GM18861 (cell line): ENCODE results near the gene NEMP2.

Source experiments
- ATAC-seq: cut with Tn5 transposase; IDR thresholded peaks from one replicate; pipeline ENCODE4 v1.9.1; 2021; ENCODE audit not compliant: unreplicated experiment

NEMP2 gene

DNA sequence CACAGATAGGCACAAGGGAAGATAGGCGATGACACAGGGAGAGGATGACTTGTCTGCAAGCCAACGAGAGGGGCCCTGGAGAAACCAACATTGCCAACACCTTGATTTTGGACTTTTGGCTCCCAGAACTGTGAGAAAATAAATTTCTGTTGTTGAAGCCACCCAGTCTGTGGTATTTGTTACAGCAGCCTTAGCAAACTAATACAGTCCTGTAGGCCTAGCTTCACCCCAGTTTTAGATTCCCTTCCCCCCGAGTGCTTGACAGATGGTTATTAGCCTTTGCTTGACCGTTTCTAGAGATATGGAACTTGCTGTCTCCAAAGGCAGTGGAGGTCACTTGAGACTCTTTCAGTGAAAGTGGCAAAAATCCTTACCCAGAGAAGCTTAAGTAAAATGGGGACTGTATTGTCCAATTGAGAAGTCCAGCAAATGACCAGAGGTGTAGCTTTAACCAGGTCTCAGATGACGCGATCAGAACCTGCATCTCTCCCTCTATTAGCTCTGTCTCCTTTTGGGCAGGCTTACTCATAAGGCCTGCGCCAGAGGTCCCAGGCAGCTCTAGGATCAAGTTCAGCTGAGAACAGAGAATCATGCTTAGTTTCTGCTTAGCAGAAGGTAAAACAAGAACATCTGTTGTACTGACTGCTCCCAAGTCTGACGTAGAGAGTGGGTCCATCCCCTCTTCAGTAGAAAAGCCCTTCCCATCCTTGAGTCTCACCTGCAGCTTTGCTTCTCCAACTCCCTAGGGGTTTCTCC is 76.0 kb downstream of the NEMP2 start:
- ATAC-seq: no peak

DNA sequence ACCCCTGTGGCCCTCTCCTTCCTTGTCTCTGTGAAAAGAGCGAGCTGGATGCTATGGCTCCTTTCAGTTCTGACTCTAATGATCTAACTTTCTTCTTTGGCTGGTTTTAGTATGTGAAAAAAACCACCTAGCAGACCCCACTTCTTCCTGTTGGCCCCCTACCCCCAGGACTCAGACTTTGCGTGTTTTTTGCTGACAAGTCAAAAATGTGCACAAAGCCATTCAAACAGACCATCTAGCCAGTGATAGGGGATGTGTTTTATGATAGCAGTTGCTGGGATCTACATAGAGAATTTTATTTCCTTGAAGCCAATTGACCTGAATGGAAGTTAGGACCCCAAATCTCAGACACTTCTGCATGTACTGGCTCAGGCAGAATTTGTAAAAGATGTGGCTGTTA is 77.3 kb downstream of the NEMP2 start:
- ATAC-seq: no peak

DNA sequence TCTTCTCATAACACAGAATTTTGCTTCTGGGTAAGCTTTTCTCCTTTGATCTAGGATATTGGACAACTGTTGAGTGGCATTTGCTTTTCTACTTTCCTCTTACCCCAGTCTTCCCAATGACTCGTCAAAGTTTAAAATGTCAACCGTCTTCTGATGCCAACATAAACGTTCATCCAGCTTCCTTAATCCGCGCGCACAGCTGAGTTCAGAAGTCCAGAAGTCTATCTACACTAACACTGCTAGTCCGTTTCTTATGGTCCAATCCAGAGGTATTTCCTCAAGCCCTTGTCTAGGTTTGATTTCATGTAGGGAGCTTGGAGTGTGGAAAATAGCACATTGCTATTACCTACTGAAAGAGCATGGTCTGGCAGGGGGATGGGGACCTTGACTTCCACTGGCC is 77.7 kb downstream of the NEMP2 start:
- ATAC-seq: no peak

- no peak for ATAC-seq
These were observed 79.0 kb downstream of the NEMP2 start for GRCh38 chr2:190455358-190456095.

DNA sequence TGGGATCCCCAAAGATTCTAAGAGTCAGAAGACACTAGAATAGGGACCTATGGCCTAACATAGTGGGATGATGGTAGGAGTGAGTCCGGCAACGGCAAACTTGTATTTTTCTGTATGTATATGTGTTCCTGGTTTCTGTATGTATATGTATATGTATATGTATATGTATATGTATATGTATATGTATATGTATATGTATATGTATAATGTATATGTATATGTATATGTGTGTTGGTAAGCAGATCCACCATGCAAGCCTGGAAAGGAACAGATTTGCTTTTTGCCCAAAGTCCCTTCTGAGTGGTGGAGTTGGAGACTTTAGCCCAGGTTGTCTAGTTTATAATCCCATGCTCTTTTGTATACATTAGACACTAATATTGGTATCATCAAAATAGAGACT is 79.7 kb downstream of the NEMP2 start:
- no peak for ATAC-seq
